NCI-H1694 treated with DMSO at 0.1 percent for 48 hours (cell line): Measurements from ENCODE around the gene DNM2.
"Not testable (repeated sequence)": the region's sequence is repeated elsewhere in the genome, so short reads cannot be mapped to it uniquely, and the experiment has no call there.

Experiments used
- DNase-seq: peaks from one replicate; lab custom pipeline; 2025; lab: John Stamatoyannopoulos, UW

The DNM2 gene

DNA sequence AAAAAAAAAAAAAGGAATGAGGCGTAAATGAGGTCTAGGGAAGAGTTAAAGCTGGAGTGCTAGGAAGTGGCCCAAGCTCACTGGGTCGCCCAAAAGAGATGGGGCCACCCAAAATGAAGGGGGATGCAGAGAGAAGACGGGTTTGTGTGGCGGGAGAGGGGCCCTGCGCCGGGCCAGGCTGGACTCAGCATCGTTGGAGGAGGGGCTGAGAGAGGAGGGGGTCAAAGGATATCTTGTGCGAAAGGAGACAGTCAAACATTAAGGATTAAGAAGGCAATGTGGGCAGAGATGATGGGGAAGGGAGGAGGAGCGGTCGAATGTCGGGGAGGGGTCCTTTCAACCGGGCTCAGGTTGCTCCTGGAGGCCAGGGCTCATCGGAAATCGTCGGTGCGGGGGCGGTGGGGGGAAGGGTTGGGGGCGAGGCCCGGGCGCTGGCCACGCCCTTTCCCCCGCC is 152.6 kb downstream of the DNM2 start:
- no peak for DNase-seq

DNA sequence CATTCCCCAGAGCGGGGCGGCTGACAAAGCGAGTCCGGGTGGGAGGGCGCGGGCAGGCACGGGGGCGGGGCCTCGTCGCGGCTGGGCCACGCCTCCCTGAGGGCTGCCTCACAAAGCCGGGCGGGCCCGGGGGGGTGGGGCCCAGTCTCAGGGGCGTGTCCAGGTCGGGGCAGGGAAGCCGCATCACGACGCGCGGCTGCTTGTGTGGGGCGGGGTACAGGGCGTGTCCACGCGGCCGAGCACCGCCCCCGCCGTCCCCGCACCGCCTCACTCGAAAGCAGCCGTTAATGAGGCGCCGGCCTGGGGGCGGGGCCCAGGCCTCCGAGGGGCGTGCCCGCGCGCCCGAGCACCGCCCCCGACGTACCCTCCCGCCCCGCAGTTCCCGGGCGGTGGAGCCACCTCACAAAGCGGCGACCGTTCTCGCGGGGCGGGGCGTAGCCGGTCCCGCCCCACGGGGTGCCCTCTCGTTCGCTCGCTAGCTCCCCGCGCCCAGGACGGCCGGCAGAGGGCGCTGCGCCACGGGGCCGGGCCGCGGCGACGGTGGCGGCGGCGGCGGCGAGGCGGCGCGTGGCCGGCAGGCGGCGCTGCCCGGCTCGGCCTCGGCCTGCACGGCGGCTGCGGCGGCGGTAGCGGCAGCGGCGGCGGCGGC is 153.2 kb downstream of the DNM2 start, which contains the start of gene CARM1:
Gene CARM1 (plus strand): TSS at position 599 of the 649 bp plus-strand sequence. CDS start 150 bp downstream, outside the sequence.
- DNase-seq = peak; percentile 89

DNA sequence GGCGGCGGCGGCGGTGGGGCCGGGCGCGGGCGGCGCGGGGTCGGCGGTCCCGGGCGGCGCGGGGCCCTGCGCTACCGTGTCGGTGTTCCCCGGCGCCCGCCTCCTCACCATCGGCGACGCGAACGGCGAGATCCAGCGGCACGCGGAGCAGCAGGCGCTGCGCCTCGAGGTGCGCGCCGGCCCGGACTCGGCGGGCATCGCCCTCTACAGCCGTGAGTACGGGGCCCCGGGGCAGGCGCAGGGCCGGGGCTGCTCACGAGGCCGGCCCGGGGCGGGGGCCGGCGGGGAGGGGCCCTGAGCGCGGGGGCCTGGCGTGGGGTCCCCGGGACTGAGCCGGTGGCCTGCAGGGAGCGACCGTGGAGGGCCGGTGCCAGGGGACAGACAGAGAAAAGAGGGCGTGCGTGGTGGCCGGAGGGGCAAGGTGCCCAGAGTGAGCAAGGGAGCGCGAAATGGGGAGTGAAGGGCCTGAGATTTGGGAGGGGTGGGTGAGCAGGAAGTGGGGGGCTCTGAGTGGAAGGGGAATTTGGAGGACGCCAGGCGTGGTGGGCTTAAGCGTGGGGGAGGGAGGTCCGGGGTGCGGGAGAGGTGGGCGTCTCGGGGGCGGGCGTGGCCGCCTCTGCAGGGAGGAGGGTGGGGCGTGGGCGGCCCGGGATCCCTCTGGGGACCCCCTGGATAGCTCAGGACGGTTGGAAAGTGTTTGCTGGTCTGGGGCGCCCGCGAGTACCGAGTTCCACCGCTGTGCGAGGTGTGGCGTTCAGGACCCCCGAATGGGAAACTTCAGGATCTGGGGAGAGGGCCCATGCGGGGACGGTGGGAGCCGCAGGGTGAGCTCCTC is 154.0 kb downstream of the DNM2 start:
- DNase-seq = no peak

DNA sequence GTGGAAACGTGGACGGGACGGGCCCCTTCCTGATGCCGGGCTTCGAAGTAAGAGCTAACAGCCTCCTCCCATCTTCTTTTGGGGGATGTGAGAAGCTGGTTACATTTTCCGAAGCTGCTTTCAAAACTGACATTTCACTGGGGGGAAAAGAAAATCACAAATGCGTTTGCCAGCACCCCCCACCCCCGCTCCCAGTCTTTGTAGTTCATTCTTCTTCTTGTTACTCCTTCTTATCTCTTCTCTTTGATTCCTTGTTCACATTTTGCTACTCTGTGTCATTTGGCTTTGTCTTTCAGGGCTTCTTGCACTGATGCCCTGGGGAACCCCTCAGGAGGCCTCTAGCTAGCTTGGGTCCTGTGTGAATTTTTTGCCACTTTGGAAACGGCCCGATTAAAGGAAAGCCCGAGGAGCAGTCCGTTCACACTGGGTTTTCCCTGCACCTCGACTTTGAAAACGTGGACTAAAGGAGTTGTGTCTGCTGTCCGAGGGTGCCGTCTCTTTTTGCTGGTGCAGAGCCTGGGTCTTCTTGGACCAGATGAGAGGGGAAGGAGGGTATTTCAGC is 154.7 kb downstream of the DNM2 start:
- DNase-seq = no peak

DNA sequence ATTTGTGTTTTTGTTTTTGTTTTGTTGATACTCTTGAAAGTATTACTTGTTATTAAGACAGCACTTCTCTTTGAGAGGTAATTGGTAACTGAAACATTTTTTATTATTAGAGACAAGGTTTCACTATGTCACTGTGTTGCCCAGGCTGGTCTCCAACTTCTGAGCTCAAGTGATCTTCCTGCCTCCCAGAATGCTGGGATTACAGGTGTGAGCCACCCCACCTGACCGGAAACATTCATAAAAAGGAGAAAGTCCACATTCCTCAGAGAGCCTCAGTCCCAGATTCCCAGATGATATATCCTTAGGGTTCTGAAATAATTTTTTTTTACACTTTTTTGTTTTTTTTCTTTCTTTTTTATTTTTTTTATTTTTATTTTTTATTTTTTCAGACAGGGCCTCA is 156.1 kb downstream of the DNM2 start:
- DNase-seq = no peak

DNA sequence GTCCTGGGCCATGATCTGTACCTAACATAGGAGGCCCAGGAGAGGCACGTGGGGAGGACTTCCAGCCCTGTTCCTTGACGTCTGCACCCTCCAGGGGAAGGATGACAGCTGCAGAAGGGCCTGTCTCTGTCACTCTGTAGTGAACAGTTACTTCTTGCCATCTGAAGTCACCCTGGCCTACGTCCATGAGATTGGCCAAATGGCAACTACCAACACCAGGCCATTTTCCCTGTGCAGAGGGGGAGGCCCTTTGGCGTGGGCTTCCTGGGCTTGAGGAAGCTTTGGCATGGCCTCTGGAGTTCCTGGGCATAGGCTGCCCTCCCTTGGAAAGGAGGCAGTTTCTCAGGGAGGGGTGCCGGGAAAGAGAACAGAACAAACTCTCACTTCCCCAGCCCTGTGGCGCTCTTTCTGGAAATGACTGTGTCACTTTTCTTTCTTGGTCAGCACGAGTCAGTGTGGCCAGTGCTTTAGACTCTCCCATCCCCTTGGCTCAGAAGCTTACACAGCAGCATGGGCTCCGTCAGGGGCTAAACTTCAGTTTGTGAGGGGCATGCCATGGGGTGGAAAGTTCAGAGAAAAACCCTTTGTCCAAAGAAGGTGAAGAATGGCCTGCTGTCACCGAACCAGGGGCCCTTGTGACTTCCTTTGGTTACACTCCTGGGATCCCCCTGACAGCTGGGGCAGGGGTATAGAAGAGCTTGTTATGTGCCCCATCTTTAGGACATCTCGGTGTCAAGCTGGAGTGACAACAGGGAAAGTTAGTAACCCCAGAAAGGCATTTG is 158.8 kb downstream of the DNM2 start:
- DNase-seq = no peak

DNA sequence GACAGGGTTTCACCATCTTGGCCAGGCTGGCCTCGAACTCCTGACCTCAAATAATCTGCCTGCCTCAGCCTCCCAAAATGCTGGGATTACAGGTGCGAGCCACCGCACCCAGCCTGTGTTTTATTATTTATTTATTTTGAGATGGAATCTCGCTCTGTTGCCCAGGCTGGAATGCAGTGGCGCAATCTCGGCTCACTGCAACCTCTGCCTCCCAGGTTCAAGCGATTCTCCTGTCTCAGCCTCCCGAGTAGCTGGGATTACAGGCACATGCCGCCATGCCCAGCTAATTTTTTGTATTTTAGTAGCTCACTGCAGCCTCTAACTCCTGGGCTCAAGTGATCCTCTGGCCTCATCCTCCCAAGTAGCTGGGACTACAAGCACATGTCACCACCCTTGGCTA is 159.7 kb downstream of the DNM2 start:
- not testable (repeated sequence) for DNase-seq

DNA sequence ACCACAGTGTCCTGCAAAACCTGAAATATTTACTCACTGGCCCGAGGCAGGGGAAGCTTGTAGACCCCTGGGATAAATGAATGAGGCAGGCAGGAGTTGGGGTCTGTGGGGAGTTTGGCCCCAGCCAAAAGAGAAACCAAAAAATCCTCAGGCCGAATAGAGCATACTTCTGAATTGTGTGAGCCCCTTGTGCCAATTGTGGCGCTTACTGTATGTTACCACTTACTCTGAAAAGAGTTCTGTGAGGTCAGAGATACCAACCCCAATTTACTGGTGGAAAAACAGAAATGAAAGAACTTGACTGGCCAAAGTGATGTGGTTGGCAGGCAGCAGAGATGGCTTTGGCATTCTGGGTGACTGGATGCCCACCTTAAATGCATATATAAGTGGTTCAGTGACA is 160.4 kb downstream of the DNM2 start:
- no peak for DNase-seq
